ENCODE data around the gene MDFIC. TPM values are rescaled to one million over a fixed set of nuclear protein-coding genes. Genes with fewer than 3 reads are reported as not detected.

MDFIC gene
- total and polyA plus RNA-seq, 2 experiments from 2014 or later = 3.0 to 5.2 TPM

GRCh38 chr7:114934713-114935112 is 12.8 kb downstream of the MDFIC start:
- no peak for ATAC-seq
- H3K27ac Mint-ChIP-seq = no peak overlapping the region

More at GRCh38 chr7:114934713-114935112, 12.8 kb downstream of the MDFIC start:
- TF ChIP-seq NANOG (IDR thresholded peaks at IDR 0.05; ENCODE audit: borderline replicate concordance) (no peak), ZNF114 (CRISPR knock-in tag; IDR thresholded peaks at IDR 0.05) (no peak), CTCF (conservative IDR thresholded peaks at IDR 0.05; ENCODE audit: low read depth in 2 of 2) (no peak), EZH2phosphoT487 (IDR thresholded peaks at IDR 0.05; ENCODE audit: unreplicated experiment) (no peak), ZNF331 (CRISPR knock-in tag; IDR thresholded peaks at IDR 0.05; ENCODE audit: low read depth) (no peak), JUNB (IDR thresholded peaks at IDR 0.05; ENCODE audit: unreplicated experiment) (no peak), EZH2 (IDR thresholded peaks at IDR 0.05; ENCODE audit: low read depth, unreplicated experiment) (no peak), STAT1 (IDR thresholded peaks at IDR 0.05; ENCODE audit: unreplicated experiment) (no peak), POLR2AphosphoS5 (IDR thresholded peaks at IDR 0.05; ENCODE audit: low read depth) (no peak), REST (IDR thresholded peaks at IDR 0.05; ENCODE audit: unreplicated experiment) (no peak), CREB1 (CRISPR knock-in tag; IDR thresholded peaks at IDR 0.05; ENCODE audit: low read depth) (no peak), ZNF462 (CRISPR knock-in tag; IDR thresholded peaks at IDR 0.05) (no peak), ETS1 (IDR thresholded peaks at IDR 0.05) (no peak)
- peaks cover 10% of the 10 kb centered on the region for H3K4me1 Mint-ChIP-seq
- Histone ChIP-seq H3K36me3 (ENCODE audit: insufficient read depth) (no peaks in the 10 kb centered on the region), H3K27ac (ENCODE audit: low read depth) (no peak overlapping the region), H3F3A (replicated peaks; ENCODE audit: low read depth) (no peaks in the 10 kb centered on the region), H2AFZ (no peak overlapping the region), H3K79me2 (replicated peaks; ENCODE audit: insufficient read depth) (no peaks in the 10 kb centered on the region), H3K27me3 (ENCODE audit: insufficient read depth) (no peaks in the 10 kb centered on the region), H3K4me2 (no peak overlapping the region), H4K20me1 (replicated peaks; ENCODE audit: insufficient read depth) (no peaks in the 10 kb centered on the region), H3K4me1 (ENCODE audit: insufficient read depth) (peaks cover 19% of the 10 kb centered on the region), H3K4me3 (no peak overlapping the region), H3K9me2 (ENCODE audit: insufficient read depth) (no peaks in the 10 kb centered on the region)
- no peaks in the 10 kb centered on the region for H3K27me3 Mint-ChIP-seq (ENCODE audit: insufficient read depth, low read depth, poor library complexity)
- H3K4me3 Mint-ChIP-seq = no peak overlapping the region
- no peaks in the 10 kb centered on the region for H3K9me3 Mint-ChIP-seq
- DNase-seq (ENCODE audit: low spot score) = no peak
- no peaks in the 10 kb centered on the region for H3K36me3 Mint-ChIP-seq (ENCODE audit: low read depth)
